ENCODE measurements around the gene SLC13A3. TPM values are rescaled to one million over a fixed set of nuclear protein-coding genes. Genes with fewer than 3 reads are reported as not detected.

Gene SLC13A3
- total RNA-seq, 1 experiment from 2014 or later: 17.5 TPM

GRCh38 chr20:46640044-46640443, 11.2 kb downstream of the SLC13A3 start:
- Histone ChIP-seq H3K23me2 (ENCODE audit: insufficient read length, low read depth, low read length, poor library complexity, severe bottlenecking) (no peaks in the 10 kb centered on the region), H3T11ph (ENCODE audit: low read length) (no peak overlapping the region), H2BK12ac (ENCODE audit: insufficient read length, low read depth, low read length) (no peak overlapping the region), H3K79me2 (ENCODE audit: insufficient read depth, low read length) (no peaks in the 10 kb centered on the region), H3K4ac (ENCODE audit: low read depth, low read length) (no peak overlapping the region), H3K27ac (ENCODE audit: insufficient read length, low read depth, low read length) (no peak overlapping the region), H4K20me1 (ENCODE audit: control insufficient read depth, insufficient read depth, insufficient read length) (peaks cover 3% of the 10 kb centered on the region), H2AFZ (ENCODE audit: low read length) (no peak overlapping the region), H4K8ac (replicated peaks; ENCODE audit: insufficient read length, low read depth, low read length) (no peak overlapping the region), H3K18ac (ENCODE audit: insufficient read length, low read depth, low read length) (no peak overlapping the region), H2BK15ac (ENCODE audit: low read depth, low read length) (no peak overlapping the region), H2BK120ac (ENCODE audit: low read depth, low read length, poor library complexity, severe bottlenecking) (no peak overlapping the region), H3K56ac (ENCODE audit: insufficient read length, low read depth, low read length) (no peak overlapping the region), H3K9ac (ENCODE audit: extremely low read depth, insufficient read length, low read length) (no peak overlapping the region), H2BK20ac (ENCODE audit: low read depth, low read length, poor library complexity, severe bottlenecking) (no peak overlapping the region), H3K9me3 (ENCODE audit: control insufficient read depth, low read depth, low read length) (no peaks in the 10 kb centered on the region), H3K4me2 (ENCODE audit: insufficient read depth, insufficient read length, low read length) (no peak overlapping the region), H4K5ac (ENCODE audit: insufficient read length, low read depth, low read length) (no peak overlapping the region), H3K79me1 (ENCODE audit: insufficient read depth, low read depth, low read length, poor library complexity, severe bottlenecking) (no peaks in the 10 kb centered on the region), H4K91ac (ENCODE audit: insufficient read length, low read depth, low read length) (no peak overlapping the region), H2BK5ac (ENCODE audit: insufficient read length, low read length) (no peak overlapping the region), H3K14ac (ENCODE audit: insufficient read depth, low read length) (no peak overlapping the region), H3K27me3 (ENCODE audit: insufficient read depth, low read length) (no peaks in the 10 kb centered on the region), H3K4me1 (ENCODE audit: insufficient read depth, low read length) (no peaks in the 10 kb centered on the region), H2AK5ac (ENCODE audit: insufficient read length, low read length) (no peak overlapping the region), H3K23ac (ENCODE audit: insufficient read length, low read depth, low read length) (no peak overlapping the region)
- Mint-ChIP-seq H3K27me3 (ENCODE audit: low read depth) (peaks cover 2% of the 10 kb centered on the region; the same call in 1 of the 2 replicates), H3K36me3 (ENCODE audit: insufficient read depth in 1 of 3, low read depth in 3 of 3) (peaks cover 0 to 8% (median 1%) of the 10 kb centered on the region in 3 experiments; a peak in 3 of 7 replicates), H3K4me3 (no peak overlapping the region), H3K4me1 (peaks cover 37 to 42% of the 10 kb centered on the region in 2 experiments), H3K9me3 (no peaks in the 10 kb centered on the region; a peak in 1 of 5 replicates), H3K27ac (peak overlapping the region in 2 of 3 experiments; percentile 39 to 62; a peak in 2 of 7 replicates)
- TF ChIP-seq CTCF (conservative IDR thresholded peaks at IDR 0.05): no peak
- WGBS (ENCODE audit: extremely low coverage, insufficient read length, low lambda C conversion rate): no CpG with 5 or more reads among the region's 6 CpGs
- DNase-seq: no peak

All from H9 (cell line).